ENCODE measurements around the gene DCLK1. TPM values are rescaled to one million over a fixed set of nuclear protein-coding genes. Genes with fewer than 3 reads are reported as not detected.

The DCLK1 gene
- total and polyA plus RNA-seq, 10 of the 15 experiments (the other 5 are each of a cell fraction or from before 2014, with no cell fraction given): not detected

GRCh38 chr13:35851356-35851755 is 279.8 kb downstream of the DCLK1 start:
- H3K4me1 ChIP-seq (ENCODE audit: control insufficient read depth, insufficient read depth, low read length): no peaks in the 10 kb centered on the region
- ChIA-PET RAD21 (ENCODE audit: unreplicated experiment) (no interaction called here), SMC1A (ENCODE audit: uncharacterized antibody, unreplicated experiment) (no interaction called here), CTCF (interaction anchor here (1.5 kb wide), 1 partner anchor 24 kb away, joined by 4 read pairs; no protein-coding TSS in a partner anchor), POLR2A (interaction anchor here (0.7 kb wide), 1 partner anchor 44 kb away, joined by 3 read pairs; no protein-coding TSS in a partner anchor)
- no peak overlapping the region for H3K27ac ChIP-seq (ENCODE audit: control insufficient read depth, insufficient read depth)
- H2AFZ ChIP-seq (ENCODE audit: control insufficient read depth, low read depth, low read length): no peak overlapping the region
- TF ChIP-seq POLR2AphosphoS2 (IDR thresholded peaks at IDR 0.05; ENCODE audit: low read depth, low read length) (no peak), BCL11A (IDR thresholded peaks at IDR 0.05; ENCODE audit: low read depth, low read length) (no peak)
- no peaks in the 10 kb centered on the region for H3K36me3 ChIP-seq (ENCODE audit: control insufficient read depth in 2 of 2, insufficient read depth in 2 of 2, low read length in 1 of 2)
- FAIRE-seq: no peak
- WGBS (ENCODE audit: insufficient coverage, insufficient replicate concordance, low lambda C conversion rate, missing lambda C conversion rate): 6% methylated on average over 5 of the region's 5 CpGs
- H3K9ac ChIP-seq (ENCODE audit: control insufficient read depth, insufficient read depth, low read length): no peak overlapping the region
- H4K20me1 ChIP-seq (ENCODE audit: control insufficient read depth, insufficient read depth): no peaks in the 10 kb centered on the region
- intact Hi-C loops (cut with micrococcal nuclease; ENCODE audit: unreplicated experiment) (no loop called here), in situ Hi-C loops (cut with MboI) (no loop called here)
- H3K4me3 ChIP-seq: no peak overlapping the region
- H3K27me3 ChIP-seq (replicated peaks in 1 of 2; ENCODE audit: control insufficient read depth in 2 of 2, insufficient read depth in 2 of 2, low read length in 1 of 2): no peaks in the 10 kb centered on the region
- H3K9me3 ChIP-seq (replicated peaks; ENCODE audit: control insufficient read depth, insufficient read depth, low read length): no peaks in the 10 kb centered on the region
- H3K79me2 ChIP-seq (ENCODE audit: control insufficient read depth, insufficient read depth, low read length): no peaks in the 10 kb centered on the region
- no peak for DNase-seq (ENCODE audit: low read depth, low spot score)
- ATAC-seq: no peak
- no TSS peak for BruUV-seq (replicated peaks)
- H3K4me2 ChIP-seq (ENCODE audit: control insufficient read depth, insufficient read depth): no peak overlapping the region

GRCh38 chr13:35850569-35850968 is 280.6 kb downstream of the DCLK1 start:
- Histone ChIP-seq H3K4me1 (ENCODE audit: control insufficient read depth, insufficient read depth, low read length) (no peaks in the 10 kb centered on the region), H3K79me2 (ENCODE audit: control insufficient read depth, insufficient read depth, low read length) (no peaks in the 10 kb centered on the region), H3K9me3 (replicated peaks; ENCODE audit: control insufficient read depth, insufficient read depth, low read length) (no peaks in the 10 kb centered on the region), H4K20me1 (ENCODE audit: control insufficient read depth, insufficient read depth) (no peaks in the 10 kb centered on the region), H3K4me2 (ENCODE audit: control insufficient read depth, insufficient read depth) (no peak overlapping the region), H3K27me3 (replicated peaks in 1 of 2; ENCODE audit: control insufficient read depth in 2 of 2, insufficient read depth in 2 of 2, low read length in 1 of 2) (no peaks in the 10 kb centered on the region), H2AFZ (ENCODE audit: control insufficient read depth, low read depth, low read length) (no peak overlapping the region), H3K36me3 (ENCODE audit: control insufficient read depth in 2 of 2, insufficient read depth in 2 of 2, low read length in 1 of 2) (no peaks in the 10 kb centered on the region), H3K27ac (ENCODE audit: control insufficient read depth, insufficient read depth) (no peak overlapping the region), H3K4me3 (no peak overlapping the region), H3K9ac (ENCODE audit: control insufficient read depth, insufficient read depth, low read length) (no peak overlapping the region)
- POLR2A ChIA-PET: no interaction called here
- BruUV-seq (replicated peaks): no TSS peak
- intact Hi-C loops (cut with micrococcal nuclease; ENCODE audit: unreplicated experiment): no loop called here
- SMC1A ChIA-PET (ENCODE audit: uncharacterized antibody, unreplicated experiment): no interaction called here
- CTCF ChIA-PET: no interaction called here
- no peak for DNase-seq (ENCODE audit: low read depth, low spot score)
- WGBS (ENCODE audit: insufficient coverage, insufficient replicate concordance, low lambda C conversion rate, missing lambda C conversion rate): 35% methylated on average over 5 of the region's 5 CpGs
- ATAC-seq: no peak
- FAIRE-seq: no peak
- RAD21 ChIA-PET (ENCODE audit: unreplicated experiment): no interaction called here
- TF ChIP-seq GATAD2B (conservative IDR thresholded peaks at IDR 0.05; ENCODE audit: low read depth) (no peak), LARP7 (IDR thresholded peaks at IDR 0.05) (no peak), ZNF622 (IDR thresholded peaks at IDR 0.05) (no peak), ZBTB4 (CRISPR knock-in tag; IDR thresholded peaks at IDR 0.05) (no peak), POU2F2 (IDR thresholded peaks at IDR 0.05; ENCODE audit: borderline replicate concordance, low read depth, low read length) (no peak)
- in situ Hi-C loops (cut with MboI): no loop called here
